Stimulated activated CD4-positive, alpha-beta T cell treated with anti-CD3 and anti-CD28 coated beads, Interleukin-4, amount 100 ng/mL, for 4 hours (primary cell): ENCODE data around the gene RFX4.

Source experiments
- DNase-seq, 2 experiments: peaks; one replicate each; pipeline ENCODE4 v3.0.0-alpha.2; 2020

The RFX4 gene

DNA sequence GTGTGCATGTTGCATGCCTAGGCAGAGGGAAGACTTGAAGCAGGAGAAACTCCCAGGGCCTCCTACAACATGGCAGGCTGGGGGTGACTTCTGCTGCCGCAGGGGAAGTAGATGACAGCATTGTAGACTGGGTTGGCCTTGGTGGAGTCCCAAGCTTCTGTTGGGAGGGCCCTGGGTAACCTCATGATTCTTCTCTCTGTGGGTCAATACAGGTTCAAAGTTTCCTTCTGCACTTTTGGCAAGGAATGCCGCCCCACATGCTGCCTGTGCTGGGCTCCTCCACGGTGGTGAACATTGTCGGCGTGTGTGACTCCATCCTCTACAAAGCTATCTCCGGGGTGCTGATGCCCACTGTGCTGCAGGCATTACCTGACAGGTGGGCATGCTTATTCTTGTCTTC is 113.3 kb downstream of the RFX4 start:
- no peak for DNase-seq

DNA sequence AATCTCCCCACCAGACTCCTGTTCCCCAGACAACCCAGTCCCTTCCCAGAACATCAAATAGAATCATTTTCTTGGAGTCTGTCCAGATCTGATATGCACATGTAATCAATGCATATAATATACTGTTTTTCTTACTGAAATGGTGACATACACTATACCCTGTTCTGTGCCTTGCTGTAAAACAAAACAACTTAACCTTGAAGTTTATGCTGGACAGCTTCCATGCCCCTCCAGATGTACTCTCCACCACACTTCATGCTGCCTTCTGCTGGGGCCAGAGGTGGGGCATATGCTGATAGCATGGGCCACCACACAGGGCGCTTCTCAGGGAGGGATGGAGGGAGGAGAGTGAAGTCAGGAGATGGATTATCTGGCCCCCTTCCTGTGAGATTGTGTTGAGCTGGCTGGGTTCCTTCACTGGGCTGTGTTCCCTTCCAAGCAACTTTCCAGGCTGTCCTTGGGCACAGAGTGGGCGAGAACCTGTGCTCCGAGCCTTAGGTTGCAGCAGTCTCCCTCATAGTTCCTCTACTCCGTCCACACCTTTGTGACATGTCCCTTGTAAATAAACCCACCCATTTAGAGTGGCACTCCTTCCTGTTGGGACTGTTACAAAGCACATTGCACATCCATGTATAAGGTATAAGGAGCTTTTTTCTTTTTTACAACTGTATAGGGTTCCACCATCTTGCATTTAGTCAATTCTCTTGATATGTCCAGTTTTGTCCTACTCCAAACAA is 114.0 kb downstream of the RFX4 start:
- no peak for DNase-seq

DNA sequence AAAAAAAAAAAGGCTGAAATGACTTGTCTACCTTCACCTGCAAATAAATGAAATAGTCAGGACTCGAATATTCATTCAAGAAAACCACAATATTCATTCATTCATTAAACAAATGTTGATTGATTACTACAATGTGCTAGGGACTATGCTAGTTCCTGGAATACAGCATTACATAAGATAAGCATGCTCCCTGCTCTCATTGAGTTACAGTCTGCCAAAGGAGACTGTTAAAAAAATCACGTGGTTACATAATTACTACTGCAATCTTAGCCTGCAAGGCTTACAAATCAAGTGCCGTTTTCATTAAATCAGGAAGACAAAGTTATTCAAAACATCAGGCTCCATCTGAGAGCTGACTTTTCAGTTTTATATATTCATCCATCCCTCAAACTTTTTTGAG is 121.3 kb downstream of the RFX4 start:
- no peak for DNase-seq

DNA sequence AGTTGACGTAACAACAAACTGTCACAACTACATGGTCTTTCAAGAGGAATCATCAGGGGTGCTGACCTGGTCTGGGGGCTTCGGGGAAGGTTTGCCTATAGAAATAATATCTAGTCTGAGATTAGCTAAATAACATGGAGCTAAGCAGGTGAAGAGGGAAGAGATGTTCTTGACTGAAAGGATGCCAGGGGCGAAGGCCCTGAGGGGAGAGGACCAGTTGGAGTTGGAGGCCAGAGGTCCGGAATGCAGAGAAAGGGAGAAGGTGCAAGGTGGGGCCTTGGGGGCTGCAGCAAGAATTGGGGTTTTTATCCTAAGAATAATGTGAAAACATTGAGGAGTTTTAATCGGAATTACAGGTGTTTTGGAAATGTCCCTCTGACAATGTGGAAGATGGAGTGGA is 123.2 kb downstream of the RFX4 start:
- no peak for DNase-seq

DNA sequence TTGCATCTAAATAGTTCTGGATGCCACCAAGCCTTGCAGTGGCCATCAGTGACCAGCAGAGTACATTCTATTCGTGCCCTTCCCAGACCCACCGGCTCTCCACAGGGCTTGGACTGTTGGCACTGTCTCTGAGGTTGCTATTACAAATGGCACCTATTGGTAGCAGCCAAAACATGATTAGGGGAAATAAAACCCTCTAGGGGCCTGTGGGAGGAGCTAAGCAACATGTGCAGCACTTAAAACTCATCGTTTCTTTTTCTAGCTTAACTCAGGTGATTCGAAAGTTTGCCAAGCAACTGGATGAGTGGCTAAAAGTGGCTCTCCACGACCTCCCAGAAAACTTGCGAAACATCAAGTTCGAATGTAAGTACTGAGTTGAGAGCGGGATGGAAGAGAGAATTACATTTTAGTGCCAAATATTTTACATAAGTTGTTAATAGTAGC is 126.3 kb downstream of the RFX4 start:
- no peak for DNase-seq

DNA sequence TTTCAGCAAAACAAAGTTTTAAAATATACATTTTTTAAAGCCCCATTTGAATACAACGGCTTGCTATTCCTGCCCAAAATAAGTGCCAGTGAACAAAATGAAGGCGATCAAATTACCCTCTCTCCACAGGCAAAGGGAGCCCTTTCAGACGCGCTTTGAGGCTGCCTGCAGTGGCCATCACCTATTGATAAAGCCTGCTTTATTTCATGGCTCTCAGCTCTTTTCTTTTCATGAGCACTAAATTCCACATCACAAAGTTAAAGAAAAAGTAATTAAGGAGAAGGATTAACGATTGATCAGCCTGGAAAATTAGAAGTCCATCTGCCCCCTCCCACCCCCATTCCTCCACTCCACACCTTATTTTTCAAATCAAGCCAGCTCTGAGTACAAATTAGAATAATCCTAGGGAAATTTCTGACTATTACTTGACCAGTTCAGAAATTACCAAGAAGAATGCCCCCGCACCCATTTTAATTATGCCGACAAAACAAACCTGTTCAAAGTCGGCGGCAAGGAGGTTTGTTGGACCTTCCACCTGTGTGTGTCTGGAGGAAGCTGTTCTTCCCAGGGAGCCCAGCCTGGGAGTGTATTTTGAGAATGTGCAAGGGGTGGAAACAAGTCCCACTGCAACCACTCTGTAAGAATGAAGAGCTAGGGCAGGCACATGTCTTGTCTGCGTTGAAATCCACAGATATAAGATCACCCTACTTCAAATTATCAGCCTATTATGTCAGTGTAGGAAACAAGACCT is 127.5 kb downstream of the RFX4 start:
- DNase-seq, result no peak

DNA sequence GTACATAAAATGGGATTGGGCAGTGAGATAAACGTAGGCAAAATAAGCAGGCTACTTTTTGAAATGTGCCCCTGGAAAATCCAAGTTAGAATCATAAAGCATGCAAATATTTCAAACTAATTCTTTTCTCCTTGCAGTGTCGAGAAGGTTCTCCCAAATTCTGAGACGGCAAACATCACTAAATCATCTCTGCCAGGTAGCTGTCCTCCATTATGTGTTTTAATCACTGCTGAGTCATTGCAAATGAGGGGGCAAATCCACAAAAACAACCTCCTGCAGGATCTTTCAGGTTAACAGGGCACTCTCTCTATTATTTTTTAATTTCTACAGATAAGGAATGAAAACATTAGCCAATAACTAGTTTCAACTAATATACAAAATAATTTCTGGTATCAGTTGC is 128.5 kb downstream of the RFX4 start:
- no peak for DNase-seq

DNA sequence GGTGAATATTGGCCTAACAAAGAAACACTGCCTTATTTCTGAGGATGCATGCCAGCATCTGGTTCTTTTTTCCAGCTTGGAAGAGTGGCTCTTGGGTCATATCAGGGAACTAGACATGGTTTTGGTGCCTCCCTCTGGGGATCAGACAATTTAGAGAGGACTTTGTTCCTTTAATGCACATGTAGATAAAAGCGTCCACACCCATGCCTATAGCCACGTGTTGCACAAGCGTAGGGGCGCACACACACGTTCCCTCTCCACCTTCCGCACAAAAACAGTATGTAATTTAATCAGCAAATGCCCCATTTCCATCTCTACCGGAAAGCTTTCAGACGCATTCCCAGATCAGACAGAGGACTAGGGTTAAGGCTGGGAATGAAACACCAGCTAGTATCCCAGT is 130.0 kb downstream of the RFX4 start:
- no peak for DNase-seq

DNA sequence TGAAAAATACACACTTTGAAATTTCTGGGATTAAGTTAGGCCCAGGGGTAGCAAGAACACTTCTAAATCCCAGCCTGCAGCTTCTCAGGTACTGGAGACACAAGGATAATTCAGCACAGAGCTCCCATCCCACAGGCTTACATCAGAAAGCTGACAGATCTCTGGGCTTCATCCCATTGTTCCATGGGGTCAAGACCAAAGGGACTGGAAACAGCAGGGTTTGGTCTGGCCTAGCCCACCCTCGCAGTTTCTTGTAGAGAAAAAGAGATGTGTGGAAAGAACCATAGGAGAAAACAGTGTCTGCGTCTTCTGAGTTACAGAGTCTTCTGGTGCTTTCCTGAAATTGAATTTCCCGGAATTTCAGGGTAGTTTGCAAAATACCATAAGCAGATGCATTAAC is 132.1 kb downstream of the RFX4 start:
- DNase-seq, result no peak

DNA sequence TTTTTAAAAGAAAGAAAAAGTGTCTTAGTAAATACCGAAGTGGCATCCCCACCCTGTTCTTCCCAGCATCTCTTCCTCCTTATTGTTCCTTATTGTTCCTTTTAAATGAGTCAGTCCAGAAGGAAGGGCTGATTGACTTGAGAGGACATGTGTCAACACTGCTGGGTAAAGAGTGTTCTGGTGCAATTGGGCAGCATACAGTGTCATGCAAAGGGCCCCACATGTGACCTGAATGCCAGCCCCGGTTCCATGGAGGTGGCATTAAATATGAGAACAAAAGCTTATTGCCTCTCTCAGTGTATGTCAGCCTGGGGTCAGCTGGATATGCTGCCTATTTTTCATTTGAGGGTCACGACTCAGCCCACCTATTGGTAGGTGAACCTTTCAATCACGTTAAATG is 132.8 kb downstream of the RFX4 start:
- DNase-seq, result no peak

DNA sequence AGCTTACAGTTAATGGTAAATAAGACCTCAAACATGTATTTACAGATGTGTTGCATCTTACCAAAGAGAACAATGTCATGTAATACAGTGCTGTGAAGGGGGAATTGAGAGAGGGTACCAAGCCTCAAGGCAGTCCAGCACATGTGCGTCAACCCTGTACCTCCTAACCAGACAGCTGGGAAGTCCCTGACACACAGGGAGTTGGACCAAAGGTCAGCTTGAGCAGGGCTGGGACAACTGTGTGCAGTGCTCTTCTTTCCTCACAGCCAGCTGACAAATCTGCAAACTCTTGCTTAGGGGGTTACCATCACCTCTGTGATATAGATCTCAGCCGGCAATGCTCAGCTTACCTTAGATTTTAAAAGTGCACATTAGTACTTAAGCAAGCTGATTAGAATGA is 134.9 kb downstream of the RFX4 start:
- DNase-seq, result no peak

DNA sequence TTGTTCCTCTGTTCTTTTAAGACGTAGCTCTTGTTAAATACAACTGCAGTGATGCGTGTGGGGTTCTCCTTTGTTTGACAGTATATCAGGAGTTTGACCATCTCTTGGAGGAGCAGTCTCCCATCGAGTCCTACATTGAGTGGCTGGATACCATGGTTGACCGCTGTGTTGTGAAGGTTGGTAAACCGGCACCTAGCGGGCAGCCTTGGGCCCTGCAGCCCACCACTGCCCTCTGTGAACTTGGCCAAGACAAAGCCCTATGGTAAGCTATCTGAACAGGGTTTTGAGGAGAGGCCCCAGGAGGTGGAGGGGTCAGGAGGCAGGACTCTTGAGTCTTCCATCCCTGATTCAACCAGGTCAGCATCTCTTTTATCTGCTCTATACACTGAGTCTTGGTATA is 137.1 kb downstream of the RFX4 start:
- DNase-seq, result no peak

DNA sequence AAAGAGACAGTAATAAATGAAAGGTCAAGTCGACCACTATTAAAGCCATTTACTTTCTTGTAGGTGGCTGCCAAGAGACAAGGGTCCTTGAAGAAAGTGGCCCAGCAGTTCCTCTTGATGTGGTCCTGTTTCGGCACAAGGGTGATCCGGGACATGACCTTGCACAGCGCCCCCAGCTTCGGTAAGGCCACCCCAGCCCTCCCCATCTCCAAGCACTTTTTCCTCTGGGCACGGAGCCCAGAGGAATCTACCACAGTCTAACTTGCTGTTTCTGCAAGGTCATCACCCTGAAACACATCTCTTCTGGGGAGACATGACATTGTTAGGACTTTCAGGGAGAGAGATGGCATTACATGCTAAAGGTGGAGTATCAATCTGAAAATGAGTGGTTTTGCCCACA is 137.9 kb downstream of the RFX4 start:
- no peak for DNase-seq

DNA sequence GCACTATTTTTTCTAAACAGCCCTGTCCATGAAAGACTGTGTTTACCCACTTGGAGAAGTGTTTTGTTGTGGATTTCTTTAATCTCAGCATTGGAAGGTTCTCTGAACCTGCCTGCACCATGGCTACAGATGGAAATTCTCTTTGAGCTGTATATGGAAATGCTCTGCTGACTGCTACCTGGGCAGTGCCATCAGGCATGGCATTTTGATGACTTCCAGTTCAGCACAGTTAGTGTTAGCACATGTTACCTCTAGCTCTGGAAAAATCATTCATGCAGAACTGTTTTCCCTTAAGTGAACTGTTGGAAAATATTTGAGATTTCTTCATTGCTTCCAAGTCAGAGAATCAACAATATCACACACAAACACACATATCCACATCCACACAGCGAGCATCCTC is 139.1 kb downstream of the RFX4 start:
- no peak for DNase-seq

DNA sequence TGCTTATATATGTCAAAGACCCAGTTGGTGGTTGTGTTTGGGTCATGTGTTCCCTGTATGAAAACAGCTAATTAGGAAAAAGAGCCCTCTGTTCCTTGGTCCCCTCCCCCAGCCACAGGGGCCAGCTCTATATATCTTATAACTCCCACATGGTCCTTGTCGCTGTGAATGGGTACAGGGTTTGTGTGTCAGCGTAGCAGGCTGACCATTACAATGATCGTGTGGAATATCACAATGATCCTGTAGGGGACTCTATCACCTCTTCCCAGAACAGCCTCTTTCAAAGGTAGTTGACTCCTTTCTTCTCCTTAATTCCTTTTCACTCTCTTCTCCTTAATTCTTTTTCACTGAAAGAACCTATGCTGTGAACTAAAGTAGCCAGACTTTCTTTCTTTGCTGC is 140.0 kb downstream of the RFX4 start:
- no peak for DNase-seq

DNA sequence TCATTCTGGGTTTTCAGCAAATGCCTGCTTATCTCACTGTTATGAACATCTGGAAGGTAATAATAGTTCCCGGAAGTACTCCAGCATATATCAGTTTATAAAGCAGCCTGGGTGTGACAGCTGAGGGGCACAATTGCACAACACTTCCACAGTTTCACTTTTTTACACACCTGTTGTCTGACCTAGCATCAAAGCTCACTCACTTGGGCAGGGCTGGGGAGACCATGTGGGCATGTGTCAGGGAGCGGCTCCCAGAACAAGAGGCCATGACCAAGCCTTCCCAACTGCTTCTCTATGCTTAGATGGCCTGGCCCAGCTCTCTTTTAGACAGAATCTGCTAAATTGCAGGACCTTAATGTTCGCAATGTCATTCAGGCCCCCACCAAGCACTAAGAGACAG is 140.6 kb downstream of the RFX4 start:
- DNase-seq, result no peak

DNA sequence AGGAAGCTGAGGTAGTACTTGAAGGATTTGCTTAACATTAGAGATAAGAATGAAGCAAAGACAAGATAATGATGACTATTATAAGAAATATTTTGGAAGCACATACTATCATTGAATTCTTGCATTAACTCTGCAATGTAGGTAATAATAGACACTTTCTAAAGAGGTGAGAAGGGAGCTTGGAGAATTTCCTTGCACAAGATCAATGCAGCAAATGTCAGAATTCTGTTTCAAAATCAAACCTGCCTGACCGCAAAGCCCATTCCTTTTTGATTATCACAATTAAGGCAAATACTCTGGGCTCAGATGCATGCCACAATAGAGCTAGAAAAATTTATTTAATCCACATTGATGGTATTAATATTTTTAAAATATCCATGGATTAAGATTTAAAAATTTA is 141.3 kb downstream of the RFX4 start:
- no peak for DNase-seq

DNA sequence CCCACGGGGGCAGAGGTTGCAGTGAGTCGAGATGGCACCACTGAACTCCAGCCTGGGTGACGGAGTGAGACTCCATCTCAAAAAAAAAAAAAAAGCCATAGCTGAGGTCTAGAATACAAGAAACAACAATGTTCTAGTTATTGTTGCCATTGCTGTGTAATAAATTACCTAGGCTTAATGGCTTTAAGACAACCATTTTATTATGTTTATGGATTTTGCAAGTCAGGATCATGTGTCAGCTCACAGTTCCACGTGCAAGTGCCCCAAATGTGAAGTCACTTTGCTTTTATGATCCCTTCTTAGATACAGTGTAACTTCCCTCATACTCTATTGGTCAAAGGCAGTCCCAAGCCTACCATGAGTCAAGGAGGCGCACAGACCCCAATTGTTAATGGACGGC is 142.1 kb downstream of the RFX4 start:
- DNase-seq, result no peak

DNA sequence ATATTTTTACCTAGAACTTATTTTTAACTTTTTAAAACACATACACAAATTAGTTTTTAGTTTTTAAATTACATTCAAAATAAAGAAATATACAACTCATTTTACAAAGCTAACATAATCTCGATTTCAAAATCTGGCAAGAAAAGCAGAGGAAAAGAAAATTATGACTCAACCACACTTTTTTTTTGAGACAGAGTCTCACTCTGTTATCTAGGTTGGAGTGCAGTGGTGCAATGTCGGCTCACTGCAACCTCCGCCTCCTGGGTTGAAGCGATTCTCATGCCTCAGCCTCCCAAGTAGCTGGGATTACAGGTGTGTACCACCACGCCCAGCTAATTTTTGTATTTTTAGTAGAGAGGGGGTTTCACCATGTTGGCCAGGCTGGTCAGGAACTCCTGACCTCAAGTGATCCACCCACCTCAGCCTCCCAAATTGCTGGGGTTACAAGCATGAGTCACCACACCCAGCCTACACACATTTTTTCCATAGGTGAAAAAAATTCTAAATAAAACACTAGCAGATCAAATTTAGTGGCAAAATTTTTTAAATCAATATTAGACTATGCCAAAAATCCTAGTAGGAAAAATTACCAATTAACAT is 143.9 kb downstream of the RFX4 start:
- peak in 1 of 2 experiments; percentile 5 for DNase-seq

DNA sequence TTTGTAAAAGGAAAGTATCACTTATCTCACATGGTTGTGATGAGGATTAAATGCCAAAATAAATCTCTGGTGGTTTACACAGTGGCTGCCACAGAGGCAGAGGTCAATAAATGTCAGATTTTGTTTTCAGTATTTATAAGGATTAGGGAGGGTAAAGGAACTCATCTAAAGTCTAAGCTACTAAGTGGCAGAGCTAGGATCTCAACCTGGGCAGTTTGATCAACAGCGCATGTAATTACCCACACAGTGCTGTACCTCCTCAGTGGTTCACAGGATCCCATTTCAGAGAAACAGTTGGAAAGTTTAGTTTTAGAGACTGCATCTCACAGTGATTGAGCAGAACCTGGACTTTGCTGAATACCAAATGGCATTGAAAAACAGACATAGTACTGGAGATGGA is 146.8 kb downstream of the RFX4 start:
- DNase-seq, result no peak

DNA sequence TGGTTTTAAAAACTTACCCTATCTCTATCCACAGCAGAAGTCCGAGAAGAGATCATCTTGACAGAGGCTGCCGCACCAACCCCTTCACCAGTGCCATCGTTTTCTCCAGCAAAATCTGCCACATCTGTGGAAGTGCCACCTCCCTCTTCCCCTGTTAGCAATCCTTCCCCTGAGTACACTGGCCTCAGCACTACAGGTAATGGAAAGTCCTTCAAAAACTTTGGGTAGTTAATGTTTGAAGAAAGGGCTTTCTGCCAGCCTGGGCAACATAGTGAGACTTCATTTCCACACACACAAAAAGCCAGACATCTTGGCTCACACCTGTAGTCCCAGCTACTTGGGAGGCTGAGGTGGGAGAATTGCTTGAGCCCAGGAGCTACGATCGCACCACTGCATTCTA is 150.1 kb downstream of the RFX4 start:
- no peak for DNase-seq

DNA sequence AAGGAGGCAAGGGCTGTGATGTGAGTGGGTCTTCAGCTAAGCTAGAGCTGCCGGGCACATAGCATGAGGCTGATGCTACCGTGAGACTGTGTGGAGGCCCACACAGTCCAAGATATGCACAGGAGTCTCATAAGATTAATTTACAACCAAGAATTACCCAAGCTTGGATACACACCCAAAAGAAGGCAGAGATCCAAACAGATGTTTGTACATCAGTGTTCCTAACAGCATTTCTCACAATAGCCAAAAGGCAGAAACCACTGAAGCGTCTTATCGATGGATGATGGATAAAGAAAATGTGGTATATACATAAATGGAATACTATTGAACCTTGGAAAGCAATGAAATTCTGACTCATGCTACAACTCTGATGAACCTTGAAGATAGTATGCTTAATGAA is 150.9 kb downstream of the RFX4 start:
- no peak for DNase-seq

DNA sequence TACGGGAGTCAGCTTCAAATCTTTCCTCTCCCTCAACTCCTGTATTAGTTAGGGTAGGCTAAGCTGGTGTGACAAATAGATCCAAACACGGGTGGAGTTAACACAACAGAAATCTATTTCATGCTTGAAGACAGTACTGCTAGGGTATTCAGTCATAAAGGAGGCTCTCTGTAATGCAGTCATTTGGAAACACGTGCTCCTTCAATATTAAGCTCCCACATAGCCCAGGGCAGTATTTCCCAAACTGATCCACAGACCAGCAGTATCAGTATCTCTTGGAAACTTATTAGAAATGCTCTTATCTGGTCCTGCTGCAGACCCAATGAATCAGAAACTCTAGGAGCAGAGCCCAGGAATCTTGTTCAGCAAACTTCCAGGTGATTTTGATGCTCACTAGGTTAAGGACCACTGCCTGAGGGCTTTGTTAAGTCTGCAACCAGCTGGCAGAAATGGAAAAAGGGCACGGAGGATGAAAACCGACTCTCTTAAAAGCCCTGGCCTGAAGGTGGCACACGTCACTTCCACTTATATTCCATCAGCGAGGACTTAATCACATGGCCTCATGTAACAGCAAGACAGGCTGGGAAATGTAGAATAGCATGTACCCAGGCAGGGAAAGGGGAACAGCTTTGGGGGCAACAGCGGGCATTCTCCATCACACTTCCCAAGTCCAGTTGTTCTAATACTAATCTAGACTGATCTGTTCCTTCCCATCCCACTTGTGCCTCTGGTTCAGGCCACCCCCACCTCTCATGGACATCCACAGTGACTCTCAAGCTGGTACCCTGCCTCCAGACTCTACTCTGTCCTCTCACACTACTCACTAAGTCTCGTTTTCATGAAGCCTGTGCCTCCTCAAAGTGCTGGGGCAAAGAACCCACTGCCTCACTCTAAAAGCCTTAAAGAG is 153.5 kb downstream of the RFX4 start:
- peak in 1 of 2 experiments; percentile 11 for DNase-seq
